IPS-18a (cell line): ENCODE results near the gene TRMT1.
"Not testable (repeated sequence)": the region's sequence is repeated elsewhere in the genome, so short reads cannot be mapped to it uniquely, and the experiment has no call there.

Experiments
- H3K27ac ChIP-seq: one replicate; pipeline ENCODE4 v1.5.1; 2013; ENCODE audit warnings: low read length
- H3K27me3 ChIP-seq: one replicate; pipeline ENCODE4 v1.6.1; 2013; ENCODE audit warnings: mild to moderate bottlenecking, low read length; ENCODE audit not compliant: control insufficient read depth, insufficient read depth
- H3K36me3 ChIP-seq: one replicate; pipeline ENCODE4 v1.6.1; 2013; ENCODE audit warnings: low read depth, low read length; ENCODE audit not compliant: control insufficient read depth
- H3K4me1 ChIP-seq: one replicate; pipeline ENCODE4 v1.6.1; 2013; ENCODE audit warnings: low read depth, low read length; ENCODE audit not compliant: control insufficient read depth
- H3K4me3 ChIP-seq: one replicate; pipeline ENCODE4 v1.5.1; 2013; ENCODE audit warnings: low read length
- H3K9ac ChIP-seq: one replicate; pipeline ENCODE4 v1.6.1; 2013; ENCODE audit warnings: mild to moderate bottlenecking, low read length, moderate library complexity
- H3K9me3 ChIP-seq: one replicate; pipeline ENCODE4 v1.6.1; 2013; ENCODE audit warnings: low read depth, low read length; ENCODE audit not compliant: control insufficient read depth

TRMT1 gene

GRCh38 chr19:13116282-13117175, at the start of gene TRMT1:
Gene TRMT1 (minus strand): TSS chr19:13116740. CDS start chr19:13116399, 341 bp downstream.
- Histone ChIP-seq H3K9ac (peak within 1 kb of the TSS; percentile 96), H3K27ac (peak within 1 kb of the TSS; percentile 81), H3K4me3 (peak within 1 kb of the TSS; percentile 94), H3K36me3 (peaks cover 24% of the 10 kb centered on the region), H3K9me3 (no peaks in the 10 kb centered on the region), H3K4me1 (peaks cover 27% of the 10 kb centered on the region), H3K27me3 (no peaks in the 10 kb centered on the region)

DNA sequence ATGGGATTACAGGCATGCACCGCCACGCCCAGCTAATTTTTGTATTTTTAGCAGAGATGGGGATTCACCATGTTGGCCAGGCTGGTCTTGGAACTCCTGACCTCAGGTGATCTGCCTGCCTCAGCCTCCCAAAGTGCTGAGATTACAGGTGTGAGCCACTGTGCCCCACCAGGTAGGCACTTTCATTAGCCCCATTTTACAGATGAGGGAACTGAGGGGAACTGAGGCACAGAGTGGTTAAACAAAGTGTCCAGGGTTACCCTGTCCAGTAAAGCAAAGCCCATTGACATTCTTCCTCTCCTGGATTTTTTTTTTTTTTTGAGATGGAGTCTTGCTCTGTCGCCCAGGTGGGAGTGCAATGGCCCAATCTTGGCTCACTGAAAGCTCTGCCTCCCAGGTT, 49.6 kb upstream of the TRMT1 start:
- not testable (repeated sequence) for H3K9ac ChIP-seq, H3K36me3 ChIP-seq, H3K4me3 ChIP-seq, H3K9me3 ChIP-seq, H3K27me3 ChIP-seq, H3K27ac ChIP-seq
- peaks cover 36% of the 10 kb centered on the region for H3K4me1 ChIP-seq

GRCh38 chr19:13165162-13165997, 48.8 kb upstream of the TRMT1 start:
- no peaks in the 10 kb centered on the region for H3K36me3 ChIP-seq
- no peaks in the 10 kb centered on the region for H3K27me3 ChIP-seq
- H3K9me3 ChIP-seq: no peaks in the 10 kb centered on the region
- peak overlapping the region; percentile 95 for H3K27ac ChIP-seq
- peak overlapping the region; percentile 92 for H3K9ac ChIP-seq
- H3K4me1 ChIP-seq: peaks cover 36% of the 10 kb centered on the region
- peak overlapping the region; percentile 79 for H3K4me3 ChIP-seq

GRCh38 chr19:13164343-13165161, 48.0 kb upstream of the TRMT1 start:
- peak overlapping the region; percentile 79 for H3K4me3 ChIP-seq
- peak overlapping the region; percentile 92 for H3K9ac ChIP-seq
- no peaks in the 10 kb centered on the region for H3K27me3 ChIP-seq
- no peaks in the 10 kb centered on the region for H3K9me3 ChIP-seq
- peaks cover 36% of the 10 kb centered on the region for H3K4me1 ChIP-seq
- no peaks in the 10 kb centered on the region for H3K36me3 ChIP-seq
- peak overlapping the region; percentile 95 for H3K27ac ChIP-seq

GRCh38 chr19:13163609-13164342, 47.2 kb upstream of the TRMT1 start:
- Histone ChIP-seq H3K27ac (peak overlapping the region; percentile 95), H3K9me3 (no peaks in the 10 kb centered on the region), H3K36me3 (no peaks in the 10 kb centered on the region), H3K4me3 (peak overlapping the region; percentile 79), H3K4me1 (peaks cover 36% of the 10 kb centered on the region), H3K9ac (peak overlapping the region; percentile 92), H3K27me3 (no peaks in the 10 kb centered on the region)

GRCh38 chr19:13162724-13163608, 46.4 kb upstream of the TRMT1 start:
- Histone ChIP-seq H3K36me3 (no peaks in the 10 kb centered on the region), H3K27ac (peak overlapping the region; percentile 95), H3K27me3 (no peaks in the 10 kb centered on the region), H3K4me1 (peaks cover 34% of the 10 kb centered on the region), H3K4me3 (peak overlapping the region; percentile 79), H3K9ac (peak overlapping the region; percentile 92), H3K9me3 (no peaks in the 10 kb centered on the region)

- Histone ChIP-seq H3K36me3 (no peaks in the 10 kb centered on the region), H3K9ac (no peak overlapping the region), H3K27ac (no peak overlapping the region), H3K27me3 (no peaks in the 10 kb centered on the region), H3K4me1 (peaks cover 26% of the 10 kb centered on the region), H3K4me3 (no peak overlapping the region), H3K9me3 (no peaks in the 10 kb centered on the region)
These were observed 44.0 kb upstream of the TRMT1 start for GRCh38 chr19:13160557-13160956.

- no peak overlapping the region for H3K27ac ChIP-seq
- H3K9ac ChIP-seq: no peak overlapping the region
- no peaks in the 10 kb centered on the region for H3K36me3 ChIP-seq
- H3K4me3 ChIP-seq: no peak overlapping the region
- H3K9me3 ChIP-seq: no peaks in the 10 kb centered on the region
- peaks cover 18% of the 10 kb centered on the region for H3K4me1 ChIP-seq
- no peaks in the 10 kb centered on the region for H3K27me3 ChIP-seq
These were observed 43.2 kb upstream of the TRMT1 start for GRCh38 chr19:13159713-13160112.

DNA sequence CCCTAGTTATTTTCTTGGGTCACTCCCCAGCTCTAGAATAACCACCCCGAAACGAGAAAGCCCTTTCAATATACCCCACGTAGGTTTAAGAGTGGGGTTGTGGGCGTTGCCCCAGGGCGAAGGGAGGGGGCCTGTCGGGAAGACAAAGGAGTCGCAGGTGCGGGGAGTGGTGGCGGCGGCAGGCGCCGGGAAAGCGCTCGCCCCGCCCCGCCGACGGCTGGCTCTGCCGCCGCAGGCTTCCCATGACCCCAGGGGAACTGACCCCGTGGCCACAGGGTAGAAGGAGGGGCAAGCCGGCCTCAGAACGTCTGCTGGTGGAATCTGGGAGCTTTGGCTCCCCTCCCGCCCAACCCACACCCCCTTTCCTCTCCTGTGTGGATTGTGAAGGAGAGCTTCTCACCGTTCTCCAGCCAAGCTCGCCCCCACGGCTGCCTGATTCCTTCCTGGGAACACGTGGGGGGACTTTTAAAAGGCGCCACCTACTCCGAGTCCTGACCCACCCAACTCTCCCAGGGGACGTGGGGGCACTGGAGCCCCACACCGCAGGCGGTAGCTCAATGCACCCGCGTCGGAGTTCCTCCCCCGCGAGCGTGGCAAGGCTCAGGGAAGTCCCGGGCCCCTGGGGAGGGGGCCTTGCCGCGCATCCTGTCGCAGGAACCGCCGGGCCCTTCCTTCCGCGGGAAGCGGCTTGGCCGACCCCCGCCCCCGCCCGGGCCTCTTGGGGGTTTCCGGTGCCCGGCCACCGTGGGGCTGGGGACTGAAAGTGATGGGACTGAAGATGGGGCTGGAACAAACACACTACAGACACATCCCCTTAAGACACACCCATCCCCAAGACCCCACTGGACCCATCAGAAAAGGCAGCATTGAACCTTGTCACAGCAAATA, 39.2 kb upstream of the TRMT1 start:
- peak overlapping the region; percentile 99 for H3K9ac ChIP-seq

More for the DNA sequence above, 39.2 kb upstream of the TRMT1 start:
- Histone ChIP-seq H3K4me3 (peak overlapping the region; percentile 94), H3K9me3 (no peaks in the 10 kb centered on the region), H3K27me3 (no peaks in the 10 kb centered on the region), H3K4me1 (peaks cover 5% of the 10 kb centered on the region), H3K27ac (peak overlapping the region; percentile 75), H3K36me3 (no peaks in the 10 kb centered on the region)
